WTC11 (cell line): ENCODE results near the gene STXBP6. TPM values are rescaled to one million over a fixed set of nuclear protein-coding genes. Genes with fewer than 3 reads are reported as not detected.

ENCODE experiments used
- ATAC-seq: fragments of 200-7000 bp; cut with Tn5 transposase; 2 replicates; pipeline ENCODE4 v1.10.0; 2021; ENCODE audit warnings: mild to moderate bottlenecking, moderate library complexity
- CTCF ChIA-PET: fragments of 300-600 bp; sonication (Branson Sonifier 250); formaldehyde crosslinking; loops from one replicate; lab custom pipeline; 2021; ENCODE audit warnings: antibody characterized with exemption; lab: Charles Lee
- POLR2A ChIA-PET: fragments of 350-600 bp; sonication (Branson Sonifier 250); formaldehyde crosslinking; loops from one replicate; lab custom pipeline; 2021; ENCODE audit warnings: antibody characterized with exemption; lab: Charles Lee
- DNase-seq: peaks from one replicate; pipeline ENCODE4 v3.0.0; 2021; ENCODE audit warnings: low spot score
- H3K27ac Mint-ChIP-seq: 2 replicates; pipeline ENCODE4 v1.8.0; 2021; ENCODE audit warnings: mixed read lengths
- H3K27me3 Mint-ChIP-seq: 2 replicates; pipeline ENCODE4 v1.8.0; 2021; ENCODE audit warnings: low read depth, mild to moderate bottlenecking, moderate library complexity, mixed read lengths
- H3K36me3 Mint-ChIP-seq: 2 replicates; pipeline ENCODE4 v1.8.0; 2021; ENCODE audit warnings: mixed read lengths
- H3K4me1 Mint-ChIP-seq: 2 replicates; pipeline ENCODE4 v1.8.0; 2022; ENCODE audit warnings: mixed read lengths
- H3K4me3 Mint-ChIP-seq: 2 replicates; pipeline ENCODE4 v1.8.0; 2021; ENCODE audit warnings: mild to moderate bottlenecking, moderate library complexity, mixed read lengths
- H3K9me3 Mint-ChIP-seq: 2 replicates; pipeline ENCODE4 v1.8.0; 2021; ENCODE audit warnings: mixed read lengths
- CDX4 ChIP-seq: fragments of 250-450 bp; sonication (Bioruptor Pico); IDR thresholded peaks from 2 replicates; pipeline ENCODE4 v1.9.0; 2021; ENCODE audit warnings: moderate library complexity, mild to moderate bottlenecking, inconsistent platforms, borderline replicate concordance
- CREB1 ChIP-seq: sonication (generic); formaldehyde crosslinking; IDR thresholded peaks from 2 replicates; pipeline ENCODE4 v1.8.0; 2023; ENCODE audit warnings: mild to moderate bottlenecking, missing genetic modification reagents
- CREM ChIP-seq: sonication (generic); formaldehyde crosslinking; IDR thresholded peaks from 2 replicates; pipeline ENCODE4 v1.8.1; 2022; ENCODE audit warnings: mild to moderate bottlenecking, missing genetic modification reagents, moderate library complexity
- E2F1 ChIP-seq: sonication (generic); formaldehyde crosslinking; IDR thresholded peaks from 2 replicates; pipeline ENCODE4 v1.8.0; 2022; ENCODE audit warnings: mild to moderate bottlenecking, missing genetic modification reagents
- ESRRA ChIP-seq: sonication (generic); formaldehyde crosslinking; IDR thresholded peaks from 2 replicates; pipeline ENCODE4 v1.8.1; 2022; ENCODE audit warnings: mild to moderate bottlenecking, missing genetic modification reagents, borderline replicate concordance
- HMGA2 ChIP-seq: fragments of 250-450 bp; sonication (Bioruptor Pico); IDR thresholded peaks from 2 replicates; pipeline ENCODE4 v1.4.0; 2021; ENCODE audit warnings: mild to moderate bottlenecking, moderate library complexity
- IRF2 ChIP-seq: sonication (generic); formaldehyde crosslinking; IDR thresholded peaks from 2 replicates; pipeline ENCODE4 v1.8.0; 2022; ENCODE audit warnings: low read depth, missing genetic modification reagents, borderline replicate concordance
- MYBL2 ChIP-seq: sonication (generic); formaldehyde crosslinking; IDR thresholded peaks from 2 replicates; pipeline ENCODE4 v1.8.1; 2023; ENCODE audit warnings: mild to moderate bottlenecking, moderate library complexity, missing genetic modification reagents
- NFATC4 ChIP-seq: fragments of 250-450 bp; sonication (Bioruptor Pico); IDR thresholded peaks from 2 replicates; pipeline ENCODE4 v1.9.0; 2021; ENCODE audit warnings: mild to moderate bottlenecking
- TCF7 ChIP-seq: sonication (generic); formaldehyde crosslinking; IDR thresholded peaks from 2 replicates; pipeline ENCODE4 v1.8.0; 2022; ENCODE audit warnings: mild to moderate bottlenecking, low read depth, missing genetic modification reagents, moderate library complexity
- TEAD1 ChIP-seq: sonication (generic); formaldehyde crosslinking; IDR thresholded peaks from 2 replicates; pipeline ENCODE4 v1.8.0; 2022; ENCODE audit warnings: mild to moderate bottlenecking, missing genetic modification reagents
- ZNF281 ChIP-seq: sonication (generic); formaldehyde crosslinking; IDR thresholded peaks from 2 replicates; pipeline ENCODE4 v1.8.0; 2023; ENCODE audit warnings: mild to moderate bottlenecking, missing genetic modification reagents
- ZNF396 ChIP-seq: fragments of 250-450 bp; sonication (Bioruptor Pico); IDR thresholded peaks from 2 replicates; pipeline ENCODE4 v1.8.0; 2021; ENCODE audit warnings: mild to moderate bottlenecking, moderate library complexity, borderline replicate concordance
- total RNA-seq: library from RNA; stranded (reverse); gene quantifications from 3 replicates; pipeline ENCODE4 v1.2.3, GENCODE V29; 2021
- TF ChIP-seq, protein P1 (sequence below): sonication (generic); formaldehyde crosslinking; IDR thresholded peaks from 2 replicates; pipeline ENCODE4 v1.8.1; 2022; ENCODE audit warnings: mild to moderate bottlenecking, missing genetic modification reagents, moderate library complexity, borderline replicate concordance
- TF ChIP-seq, protein P2 (sequence below): sonication (generic); formaldehyde crosslinking; IDR thresholded peaks from 2 replicates; pipeline ENCODE4 v1.8.1; 2023; ENCODE audit warnings: mild to moderate bottlenecking, missing genetic modification reagents, moderate library complexity
- TF ChIP-seq, protein P3 (sequence below): sonication (generic); formaldehyde crosslinking; IDR thresholded peaks from 2 replicates; pipeline ENCODE4 v1.8.0; 2023; ENCODE audit warnings: missing genetic modification reagents
- TF ChIP-seq, protein P4 (sequence below): fragments of 250-450 bp; sonication (Bioruptor Pico); IDR thresholded peaks from 2 replicates; pipeline ENCODE4 v1.8.0; 2021; ENCODE audit warnings: mild to moderate bottlenecking
- TF ChIP-seq, protein P5 (sequence below): fragments of 250-450 bp; sonication (Bioruptor Pico); IDR thresholded peaks from 2 replicates; pipeline ENCODE4 v1.9.0; 2021; ENCODE audit warnings: mild to moderate bottlenecking, borderline replicate concordance
- TF ChIP-seq, protein P6 (sequence below): sonication (generic); formaldehyde crosslinking; IDR thresholded peaks from 2 replicates; pipeline ENCODE4 v1.8.1; 2023; ENCODE audit warnings: mild to moderate bottlenecking, moderate library complexity, missing genetic modification reagents

Gene STXBP6
- total RNA-seq, 1 experiment from 2014 or later = 4.2 TPM

DNA sequence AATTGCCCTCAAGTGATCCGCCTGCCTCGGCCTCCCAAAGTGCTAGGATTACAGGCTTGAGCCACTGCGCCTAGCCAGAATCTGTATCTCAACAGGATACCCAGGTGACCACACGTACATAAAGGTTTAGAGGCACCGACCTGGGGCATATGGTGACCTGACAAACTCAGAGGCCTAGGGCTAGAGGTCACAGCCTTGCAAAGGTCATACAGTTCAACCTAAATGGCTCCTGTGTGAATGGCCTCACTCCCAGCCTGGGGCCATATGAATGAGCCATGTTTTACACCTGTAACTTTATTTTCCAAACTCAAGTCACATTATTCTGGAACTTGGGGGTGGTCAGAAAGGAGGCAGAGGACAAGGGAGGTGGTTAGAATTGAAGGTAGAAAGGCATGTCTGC is 10.0 kb downstream of the STXBP6 start:
- ATAC-seq (no peak), DNase-seq (no peak)
- 0 out of 2 replicates have a peak, but pooled peaks cover 5% of the 10 kb centered on the region for H3K9me3 Mint-ChIP-seq
- TF ChIP-seq TEAD1 (no peak), TCF7 (CRISPR knock-in tag) (no peak), ZNF396 (CRISPR knock-in tag) (no peak), ZNF281 (CRISPR knock-in tag) (no peak), E2F1 (CRISPR knock-in tag) (no peak), CREM (no peak), NFATC4 (CRISPR knock-in tag) (no peak), CDX4 (CRISPR knock-in tag) (no peak), IRF2 (CRISPR knock-in tag) (no peak), CREB1 (CRISPR knock-in tag) (no peak), HMGA2 (CRISPR knock-in tag) (no peak)
- TF ChIP-seq, protein P1, sequence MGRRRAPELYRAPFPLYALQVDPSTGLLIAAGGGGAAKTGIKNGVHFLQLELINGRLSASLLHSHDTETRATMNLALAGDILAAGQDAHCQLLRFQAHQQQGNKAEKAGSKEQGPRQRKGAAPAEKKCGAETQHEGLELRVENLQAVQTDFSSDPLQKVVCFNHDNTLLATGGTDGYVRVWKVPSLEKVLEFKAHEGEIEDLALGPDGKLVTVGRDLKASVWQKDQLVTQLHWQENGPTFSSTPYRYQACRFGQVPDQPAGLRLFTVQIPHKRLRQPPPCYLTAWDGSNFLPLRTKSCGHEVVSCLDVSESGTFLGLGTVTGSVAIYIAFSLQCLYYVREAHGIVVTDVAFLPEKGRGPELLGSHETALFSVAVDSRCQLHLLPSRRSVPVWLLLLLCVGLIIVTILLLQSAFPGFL (CRISPR knock-in tag) = no peak
- TF ChIP-seq, protein P2, sequence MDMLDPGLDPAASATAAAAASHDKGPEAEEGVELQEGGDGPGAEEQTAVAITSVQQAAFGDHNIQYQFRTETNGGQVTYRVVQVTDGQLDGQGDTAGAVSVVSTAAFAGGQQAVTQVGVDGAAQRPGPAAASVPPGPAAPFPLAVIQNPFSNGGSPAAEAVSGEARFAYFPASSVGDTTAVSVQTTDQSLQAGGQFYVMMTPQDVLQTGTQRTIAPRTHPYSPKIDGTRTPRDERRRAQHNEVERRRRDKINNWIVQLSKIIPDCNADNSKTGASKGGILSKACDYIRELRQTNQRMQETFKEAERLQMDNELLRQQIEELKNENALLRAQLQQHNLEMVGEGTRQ (CRISPR knock-in tag) = no peak
- TF ChIP-seq, protein P3, sequence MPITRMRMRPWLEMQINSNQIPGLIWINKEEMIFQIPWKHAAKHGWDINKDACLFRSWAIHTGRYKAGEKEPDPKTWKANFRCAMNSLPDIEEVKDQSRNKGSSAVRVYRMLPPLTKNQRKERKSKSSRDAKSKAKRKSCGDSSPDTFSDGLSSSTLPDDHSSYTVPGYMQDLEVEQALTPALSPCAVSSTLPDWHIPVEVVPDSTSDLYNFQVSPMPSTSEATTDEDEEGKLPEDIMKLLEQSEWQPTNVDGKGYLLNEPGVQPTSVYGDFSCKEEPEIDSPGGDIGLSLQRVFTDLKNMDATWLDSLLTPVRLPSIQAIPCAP = no peak
- TF ChIP-seq, protein P4, sequence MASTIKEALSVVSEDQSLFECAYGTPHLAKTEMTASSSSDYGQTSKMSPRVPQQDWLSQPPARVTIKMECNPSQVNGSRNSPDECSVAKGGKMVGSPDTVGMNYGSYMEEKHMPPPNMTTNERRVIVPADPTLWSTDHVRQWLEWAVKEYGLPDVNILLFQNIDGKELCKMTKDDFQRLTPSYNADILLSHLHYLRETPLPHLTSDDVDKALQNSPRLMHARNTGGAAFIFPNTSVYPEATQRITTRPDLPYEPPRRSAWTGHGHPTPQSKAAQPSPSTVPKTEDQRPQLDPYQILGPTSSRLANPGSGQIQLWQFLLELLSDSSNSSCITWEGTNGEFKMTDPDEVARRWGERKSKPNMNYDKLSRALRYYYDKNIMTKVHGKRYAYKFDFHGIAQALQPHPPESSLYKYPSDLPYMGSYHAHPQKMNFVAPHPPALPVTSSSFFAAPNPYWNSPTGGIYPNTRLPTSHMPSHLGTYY (CRISPR knock-in tag) = no peak
- no peaks in the 10 kb centered on the region for H3K36me3 Mint-ChIP-seq
- peaks cover 22% of the 10 kb centered on the region for H3K4me1 Mint-ChIP-seq
- H3K27me3 Mint-ChIP-seq = no peaks in the 10 kb centered on the region
- CTCF ChIA-PET = interaction anchor here (1.1 to 3.4 kb wide), 2 partner anchors 234 kb away, joined by 4 to 83 read pairs; no protein-coding TSS in a partner anchor
- H3K27ac Mint-ChIP-seq = no peak overlapping the region
- POLR2A ChIA-PET = no interaction called here
- no peak overlapping the region for H3K4me3 Mint-ChIP-seq

DNA sequence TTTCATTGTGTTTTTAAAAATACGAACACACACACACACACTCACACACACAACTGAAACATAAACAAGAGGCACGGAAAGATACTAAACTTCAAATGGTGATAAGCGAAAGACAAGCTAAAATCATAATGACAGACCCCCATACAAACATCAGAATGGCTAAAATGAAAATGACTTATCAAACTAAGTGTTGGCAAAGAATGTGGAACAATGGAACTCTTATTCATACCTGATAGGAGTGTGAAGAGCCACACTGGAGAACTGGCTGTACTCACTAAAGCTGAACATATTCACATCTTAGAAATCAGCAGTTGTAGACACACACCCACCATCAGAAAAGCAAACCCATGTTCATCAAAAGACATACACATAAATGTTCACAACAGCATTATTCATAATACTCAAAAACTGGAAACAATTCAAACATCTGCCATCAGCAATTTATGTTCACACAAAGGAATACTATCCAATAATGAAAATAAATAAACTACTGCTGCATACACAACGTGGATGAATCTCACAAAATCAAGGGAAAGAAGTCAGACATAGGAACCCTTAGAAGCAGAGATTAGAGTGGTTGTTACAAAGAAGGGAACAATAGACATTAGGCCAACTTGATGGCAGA is 11.8 kb downstream of the STXBP6 start:
- CTCF ChIA-PET = no interaction called here

More for the DNA sequence above, 11.8 kb downstream of the STXBP6 start:
- no peaks in the 10 kb centered on the region for H3K27me3 Mint-ChIP-seq
- TF ChIP-seq, protein P5, sequence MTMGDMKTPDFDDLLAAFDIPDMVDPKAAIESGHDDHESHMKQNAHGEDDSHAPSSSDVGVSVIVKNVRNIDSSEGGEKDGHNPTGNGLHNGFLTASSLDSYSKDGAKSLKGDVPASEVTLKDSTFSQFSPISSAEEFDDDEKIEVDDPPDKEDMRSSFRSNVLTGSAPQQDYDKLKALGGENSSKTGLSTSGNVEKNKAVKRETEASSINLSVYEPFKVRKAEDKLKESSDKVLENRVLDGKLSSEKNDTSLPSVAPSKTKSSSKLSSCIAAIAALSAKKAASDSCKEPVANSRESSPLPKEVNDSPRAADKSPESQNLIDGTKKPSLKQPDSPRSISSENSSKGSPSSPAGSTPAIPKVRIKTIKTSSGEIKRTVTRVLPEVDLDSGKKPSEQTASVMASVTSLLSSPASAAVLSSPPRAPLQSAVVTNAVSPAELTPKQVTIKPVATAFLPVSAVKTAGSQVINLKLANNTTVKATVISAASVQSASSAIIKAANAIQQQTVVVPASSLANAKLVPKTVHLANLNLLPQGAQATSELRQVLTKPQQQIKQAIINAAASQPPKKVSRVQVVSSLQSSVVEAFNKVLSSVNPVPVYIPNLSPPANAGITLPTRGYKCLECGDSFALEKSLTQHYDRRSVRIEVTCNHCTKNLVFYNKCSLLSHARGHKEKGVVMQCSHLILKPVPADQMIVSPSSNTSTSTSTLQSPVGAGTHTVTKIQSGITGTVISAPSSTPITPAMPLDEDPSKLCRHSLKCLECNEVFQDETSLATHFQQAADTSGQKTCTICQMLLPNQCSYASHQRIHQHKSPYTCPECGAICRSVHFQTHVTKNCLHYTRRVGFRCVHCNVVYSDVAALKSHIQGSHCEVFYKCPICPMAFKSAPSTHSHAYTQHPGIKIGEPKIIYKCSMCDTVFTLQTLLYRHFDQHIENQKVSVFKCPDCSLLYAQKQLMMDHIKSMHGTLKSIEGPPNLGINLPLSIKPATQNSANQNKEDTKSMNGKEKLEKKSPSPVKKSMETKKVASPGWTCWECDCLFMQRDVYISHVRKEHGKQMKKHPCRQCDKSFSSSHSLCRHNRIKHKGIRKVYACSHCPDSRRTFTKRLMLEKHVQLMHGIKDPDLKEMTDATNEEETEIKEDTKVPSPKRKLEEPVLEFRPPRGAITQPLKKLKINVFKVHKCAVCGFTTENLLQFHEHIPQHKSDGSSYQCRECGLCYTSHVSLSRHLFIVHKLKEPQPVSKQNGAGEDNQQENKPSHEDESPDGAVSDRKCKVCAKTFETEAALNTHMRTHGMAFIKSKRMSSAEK = no peak
- TF ChIP-seq ESRRA (CRISPR knock-in tag) = no peak
- TF ChIP-seq, protein P6, sequence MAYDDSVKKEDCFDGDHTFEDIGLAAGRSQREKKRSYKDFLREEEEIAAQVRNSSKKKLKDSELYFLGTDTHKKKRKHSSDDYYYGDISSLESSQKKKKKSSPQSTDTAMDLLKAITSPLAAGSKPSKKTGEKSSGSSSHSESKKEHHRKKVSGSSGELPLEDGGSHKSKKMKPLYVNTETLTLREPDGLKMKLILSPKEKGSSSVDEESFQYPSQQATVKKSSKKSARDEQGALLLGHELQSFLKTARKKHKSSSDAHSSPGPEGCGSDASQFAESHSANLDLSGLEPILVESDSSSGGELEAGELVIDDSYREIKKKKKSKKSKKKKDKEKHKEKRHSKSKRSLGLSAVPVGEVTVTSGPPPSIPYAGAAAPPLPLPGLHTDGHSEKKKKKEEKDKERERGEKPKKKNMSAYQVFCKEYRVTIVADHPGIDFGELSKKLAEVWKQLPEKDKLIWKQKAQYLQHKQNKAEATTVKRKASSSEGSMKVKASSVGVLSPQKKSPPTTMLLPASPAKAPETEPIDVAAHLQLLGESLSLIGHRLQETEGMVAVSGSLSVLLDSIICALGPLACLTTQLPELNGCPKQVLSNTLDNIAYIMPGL (CRISPR knock-in tag) = no peak
- TF ChIP-seq MYBL2 (CRISPR knock-in tag) = no peak
- TF ChIP-seq, all 79 proteins: peak for 0
- Mint-ChIP-seq H3K4me3 (no peak overlapping the region), H3K36me3 (no peaks in the 10 kb centered on the region), H3K27ac (0 out of 2 replicates have a peak overlapping the region, but pooled peaks have one; percentile 5), H3K4me1 (peaks cover 19% of the 10 kb centered on the region), H3K9me3 (0 out of 2 replicates have a peak, but pooled peaks cover 5% of the 10 kb centered on the region)
- ATAC-seq (no peak), DNase-seq (no peak)
- POLR2A ChIA-PET = no interaction called here
